Endodermal cell (in vitro differentiated cells): ENCODE measurements around the gene CA11. TPM values are rescaled to one million over a fixed set of nuclear protein-coding genes. Genes with fewer than 3 reads are reported as not detected.

ENCODE experiments used
- DNase-seq: peaks from one replicate; pipeline ENCODE4 v3.0.0-alpha.2; 2017
- H3K27ac ChIP-seq: 2 replicates; pipeline ENCODE4 v1.5.1; 2013; ENCODE audit warnings: mild to moderate bottlenecking, low read depth, low read length, moderate library complexity
- H3K27me3 ChIP-seq: 2 replicates; pipeline ENCODE4 v1.6.1; 2013; ENCODE audit warnings: mild to moderate bottlenecking, low read length, moderate library complexity; ENCODE audit not compliant: insufficient read depth, control insufficient read depth, poor library complexity, severe bottlenecking
- H3K36me3 ChIP-seq: 2 replicates; pipeline ENCODE4 v1.7.0; 2013; ENCODE audit warnings: mild to moderate bottlenecking, low read length, moderate library complexity; ENCODE audit not compliant: control insufficient read depth, insufficient read depth
- H3K4me1 ChIP-seq: one replicate; pipeline ENCODE4 v1.7.0; 2013; ENCODE audit warnings: low read length; ENCODE audit not compliant: control insufficient read depth, insufficient read depth
- H3K4me3 ChIP-seq: 2 replicates; pipeline ENCODE4 v1.5.1; 2013; ENCODE audit warnings: mild to moderate bottlenecking, low read length, moderate library complexity
- H3K9ac ChIP-seq: 2 replicates; pipeline ENCODE4 v1.6.1; 2013; ENCODE audit warnings: mild to moderate bottlenecking, low read length, moderate library complexity; ENCODE audit not compliant: poor library complexity, severe bottlenecking; ENCODE audit errors: extremely low read depth
- H3K9me3 ChIP-seq: 2 replicates; pipeline ENCODE4 v1.6.1; 2013; ENCODE audit warnings: mild to moderate bottlenecking, low read length, moderate library complexity; ENCODE audit not compliant: control insufficient read depth
- H3K27ac Mint-ChIP-seq: 2 replicates; pipeline ENCODE4 v1.8.0; 2020; ENCODE audit warnings: mixed read lengths
- H3K27me3 Mint-ChIP-seq: 2 replicates; pipeline ENCODE4 v1.8.0; 2021; ENCODE audit warnings: mild to moderate bottlenecking, mixed read lengths; ENCODE audit not compliant: insufficient read depth
- H3K36me3 Mint-ChIP-seq: 2 replicates; pipeline ENCODE4 v1.8.0; 2020; ENCODE audit warnings: low read depth, mixed read lengths
- H3K4me1 Mint-ChIP-seq: 2 replicates; pipeline ENCODE4 v1.8.0; 2020; ENCODE audit warnings: mixed read lengths
- H3K4me3 Mint-ChIP-seq: 2 replicates; pipeline ENCODE4 v1.8.0; 2020; ENCODE audit warnings: mild to moderate bottlenecking, moderate library complexity, mixed read lengths
- H3K9me3 Mint-ChIP-seq: 2 replicates; pipeline ENCODE4 v1.8.0; 2020; ENCODE audit warnings: mild to moderate bottlenecking, mixed read lengths
- WGBS, 2 experiments: methylation state at CpG; one replicate each; pipeline versions ENCODE4 v1.1.5 to v1.1.7; 2013; ENCODE audit warnings: missing lambda C conversion rate in 2 of 2, mixed read lengths in 1 of 2; ENCODE audit not compliant: insufficient coverage in 1 of 2, insufficient read length in 1 of 2; 5-methylcytosine and 5-hydroxymethylcytosine counted together
- total RNA-seq, 2 donors: library from RNA; stranded (reverse); fragmentation: NEBNext Ultra II Directional in 1 of 2; extraction: Animal tissue kit (Norgen Biotek cat#: 25700) in 1 of 2; gene quantifications; 2 replicates in 1 of 2; 3 replicates in 1 of 2; pipeline ENCODE4 v1.2.1, GENCODE V29; 2021
- TF ChIP-seq, protein P1 (sequence below): fragments of 200-600 bp; sonication (generic); conservative IDR thresholded peaks from 2 replicates; pipeline ENCODE4 v1.5.0; 2021; ENCODE audit warnings: antibody characterized with exemption, mild to moderate bottlenecking

CA11 gene
- total RNA-seq, 2 donors from 2014 or later = 75.0 to 82.6 TPM

DNA sequence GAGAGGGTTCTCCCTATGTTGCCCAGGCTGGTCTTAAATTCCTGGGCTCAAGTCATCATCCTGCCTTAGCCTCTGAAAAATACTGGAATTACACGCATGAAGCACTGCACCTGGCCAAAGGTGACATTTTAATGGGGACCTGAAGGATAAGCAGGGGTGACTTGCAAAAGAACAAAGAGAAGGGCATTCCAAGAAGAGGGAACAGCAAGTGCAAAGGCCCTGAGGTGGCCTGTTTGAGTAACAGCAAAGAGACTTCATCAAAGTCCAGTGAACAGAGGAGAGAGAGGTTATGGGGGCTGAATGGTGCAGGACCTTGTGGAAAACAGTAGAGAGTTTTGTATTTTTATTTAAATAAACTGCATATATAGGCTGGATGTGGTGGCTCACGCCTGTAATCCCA, 4.1 kb downstream of the CA11 start:
- Histone ChIP-seq H3K4me3 (no peak overlapping the region), H3K9me3 (no peaks in the 10 kb centered on the region), H3K36me3 (no peaks in the 10 kb centered on the region), H3K9ac (no peak overlapping the region), H3K4me1 (no peaks in the 10 kb centered on the region), H3K27me3 (no peaks in the 10 kb centered on the region), H3K27ac (no peak overlapping the region)
- Mint-ChIP-seq H3K4me3 (no peak overlapping the region), H3K27me3 (peaks cover 39% of the 10 kb centered on the region), H3K36me3 (peaks cover 25% of the 10 kb centered on the region), H3K9me3 (peaks cover 2% of the 10 kb centered on the region), H3K27ac (no peak overlapping the region), H3K4me1 (peaks cover 18% of the 10 kb centered on the region)
- TF ChIP-seq, protein P1, sequence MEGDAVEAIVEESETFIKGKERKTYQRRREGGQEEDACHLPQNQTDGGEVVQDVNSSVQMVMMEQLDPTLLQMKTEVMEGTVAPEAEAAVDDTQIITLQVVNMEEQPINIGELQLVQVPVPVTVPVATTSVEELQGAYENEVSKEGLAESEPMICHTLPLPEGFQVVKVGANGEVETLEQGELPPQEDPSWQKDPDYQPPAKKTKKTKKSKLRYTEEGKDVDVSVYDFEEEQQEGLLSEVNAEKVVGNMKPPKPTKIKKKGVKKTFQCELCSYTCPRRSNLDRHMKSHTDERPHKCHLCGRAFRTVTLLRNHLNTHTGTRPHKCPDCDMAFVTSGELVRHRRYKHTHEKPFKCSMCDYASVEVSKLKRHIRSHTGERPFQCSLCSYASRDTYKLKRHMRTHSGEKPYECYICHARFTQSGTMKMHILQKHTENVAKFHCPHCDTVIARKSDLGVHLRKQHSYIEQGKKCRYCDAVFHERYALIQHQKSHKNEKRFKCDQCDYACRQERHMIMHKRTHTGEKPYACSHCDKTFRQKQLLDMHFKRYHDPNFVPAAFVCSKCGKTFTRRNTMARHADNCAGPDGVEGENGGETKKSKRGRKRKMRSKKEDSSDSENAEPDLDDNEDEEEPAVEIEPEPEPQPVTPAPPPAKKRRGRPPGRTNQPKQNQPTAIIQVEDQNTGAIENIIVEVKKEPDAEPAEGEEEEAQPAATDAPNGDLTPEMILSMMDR = no peak
- no peak for DNase-seq
- whole genome bisulfite sequencing, 2 experiments = 99 to 100% methylated on average over 2 of the region's 2 CpGs

DNA sequence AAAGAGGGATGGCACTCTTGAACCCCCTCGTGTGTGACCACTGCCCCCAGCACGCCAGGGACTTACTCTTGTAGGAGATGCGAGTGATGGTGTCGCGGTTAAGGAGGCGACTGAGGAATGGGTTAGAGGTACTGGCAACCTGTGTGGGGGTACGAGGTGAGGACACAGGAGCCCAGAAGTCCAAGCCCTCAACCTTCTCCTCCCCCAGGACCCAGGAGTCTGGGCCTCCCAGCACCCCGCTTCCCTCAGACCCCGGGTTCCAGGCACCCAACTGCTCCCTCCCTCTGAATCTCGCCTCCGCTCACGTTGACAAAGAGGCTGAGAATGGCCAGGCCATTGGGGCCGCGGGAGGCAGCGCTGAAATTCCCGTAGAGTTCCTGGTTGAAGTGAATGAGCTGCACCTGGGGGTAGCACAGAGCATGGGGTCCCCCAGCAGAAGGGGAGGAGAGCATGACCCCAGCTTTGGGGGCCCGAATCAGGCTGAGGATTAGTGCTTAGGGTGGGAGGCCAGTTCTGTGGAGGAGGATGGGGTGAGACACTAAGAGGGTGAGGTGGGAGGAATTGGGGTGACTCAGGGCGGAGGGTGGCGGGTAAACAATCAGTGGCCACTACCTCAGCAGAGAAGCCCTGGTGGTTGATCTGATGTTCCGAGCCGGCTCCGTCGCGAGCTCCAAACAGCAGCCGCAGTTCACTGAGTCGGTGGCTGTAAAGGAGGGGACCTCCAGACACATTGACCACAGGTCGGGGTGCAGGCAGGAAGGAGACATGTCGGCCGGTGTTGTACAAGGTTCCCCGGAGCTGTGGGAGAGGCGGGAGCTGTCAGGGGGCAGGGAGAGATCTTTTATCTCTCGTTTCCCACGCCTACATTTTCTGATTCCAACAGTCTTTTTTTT, 6.3 kb downstream of the CA11 start:
- H3K9me3 ChIP-seq = no peaks in the 10 kb centered on the region
- peaks cover 49% of the 10 kb centered on the region for H3K27me3 Mint-ChIP-seq
- peaks cover 14% of the 10 kb centered on the region for H3K4me1 Mint-ChIP-seq
- H3K9ac ChIP-seq = no peak overlapping the region
- H3K27me3 ChIP-seq = peaks cover 11% of the 10 kb centered on the region
- H3K36me3 Mint-ChIP-seq = peaks cover 25% of the 10 kb centered on the region
- no peak overlapping the region for H3K27ac ChIP-seq
- peak overlapping the region; percentile 49 for H3K4me3 Mint-ChIP-seq
- WGBS, 2 experiments = 88 to 92% methylated on average over 16 to 31 of the region's 33 CpGs
- peak overlapping the region; percentile 87 for H3K27ac Mint-ChIP-seq
- DNase-seq = peak; percentile 67
- H3K4me3 ChIP-seq = no peak overlapping the region
- H3K36me3 ChIP-seq = no peaks in the 10 kb centered on the region
- peaks cover 2% of the 10 kb centered on the region for H3K9me3 Mint-ChIP-seq
- TF ChIP-seq, protein P1 = no peak
- peaks cover 3% of the 10 kb centered on the region for H3K4me1 ChIP-seq

DNA sequence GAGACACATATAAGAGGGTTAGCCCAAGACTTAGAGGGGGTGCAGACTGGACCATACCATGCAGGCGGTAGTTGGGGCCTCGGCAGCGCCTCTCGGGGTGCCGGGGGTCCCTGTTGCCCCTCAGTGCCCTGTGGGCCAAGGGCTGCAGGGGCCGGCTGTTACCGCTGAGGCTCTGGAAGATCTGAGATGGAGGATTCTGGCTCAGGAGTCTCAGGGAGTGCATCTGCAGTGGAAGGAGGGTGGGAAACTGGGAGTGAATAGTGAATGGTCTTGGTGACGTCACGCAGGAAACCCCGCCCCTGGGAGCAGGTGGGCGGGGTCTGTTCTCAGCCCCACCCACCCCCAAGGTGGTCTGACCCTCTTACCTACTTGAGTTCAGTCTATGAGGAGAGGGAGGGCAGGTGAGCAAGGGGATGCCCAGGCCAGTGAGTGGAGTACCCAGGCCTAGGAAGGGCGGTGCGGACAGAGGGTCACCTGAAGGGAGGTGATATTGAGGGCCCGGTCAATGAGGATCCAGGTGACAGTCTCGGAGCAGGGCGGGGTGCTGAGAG, 7.1 kb downstream of the CA11 start:
- H3K36me3 ChIP-seq = no peaks in the 10 kb centered on the region
- Mint-ChIP-seq H3K4me1 (peaks cover 18% of the 10 kb centered on the region), H3K4me3 (peak overlapping the region; percentile 9), H3K27me3 (peaks cover 49% of the 10 kb centered on the region), H3K27ac (peak overlapping the region; percentile 77), H3K36me3 (peaks cover 25% of the 10 kb centered on the region), H3K9me3 (peaks cover 2% of the 10 kb centered on the region)
- TF ChIP-seq, protein P1 = no peak
- peak; percentile 89 for DNase-seq
- no peak overlapping the region for H3K9ac ChIP-seq
- peaks cover 11% of the 10 kb centered on the region for H3K27me3 ChIP-seq
- peaks cover 3% of the 10 kb centered on the region for H3K4me1 ChIP-seq
- no peak overlapping the region for H3K27ac ChIP-seq
- WGBS, 2 experiments = 82 to 92% methylated on average over 13 to 16 of the region's 16 CpGs
- H3K9me3 ChIP-seq = no peaks in the 10 kb centered on the region
- H3K4me3 ChIP-seq = no peak overlapping the region
